HepG2 (cell line): ENCODE data around the gene EDEM3. TPM values are rescaled to one million over a fixed set of nuclear protein-coding genes. Genes with fewer than 3 reads are reported as not detected.

ENCODE experiments used
- CHD4 ChIP-seq: fragments of 200-600 bp; sonication (generic); IDR thresholded peaks from 2 replicates; pipeline ENCODE4 v1.7.0; 2017; ENCODE audit warnings: mild to moderate bottlenecking, low read length, borderline replicate concordance
- DMAP1 ChIP-seq: IDR thresholded peaks from 2 replicates; pipeline ENCODE4 v1.6.1; 2016
- GATAD2A ChIP-seq: IDR thresholded peaks from 2 replicates; pipeline ENCODE4 v1.6.1; 2016
- HDAC2 ChIP-seq: sonication (generic); formaldehyde crosslinking; IDR thresholded peaks from 2 replicates; pipeline ENCODE4 v1.4.0; 2020; ENCODE audit warnings: missing genetic modification reagents
- HMGXB4 ChIP-seq, 2 experiments: sonication (generic) in 1 of 2; formaldehyde crosslinking in 1 of 2; IDR thresholded peaks; 2 replicates each; pipeline versions ENCODE4 v1.4.0 to v1.6.1; 2018 to 2020; ENCODE audit warnings: missing genetic modification reagents in 2 of 2, borderline replicate concordance in 1 of 2, low read depth in 1 of 2, mild to moderate bottlenecking in 1 of 2, missing biosample characterization in 1 of 2
- MIER2 ChIP-seq: IDR thresholded peaks from 2 replicates; pipeline ENCODE4 v1.6.1; 2016; ENCODE audit warnings: missing biosample characterization, missing genetic modification reagents
- PAWR ChIP-seq: sonication (generic); formaldehyde crosslinking; IDR thresholded peaks from 2 replicates; pipeline ENCODE4 v1.4.0; 2020; ENCODE audit warnings: missing genetic modification reagents, mild to moderate bottlenecking, borderline replicate concordance
- RBFOX2 ChIP-seq: fragments of 200-400 bp; formaldehyde crosslinking; IDR thresholded peaks from 2 replicates; pipeline ENCODE4 v1.6.1; 2017; ENCODE audit warnings: low read depth, mild to moderate bottlenecking, low read length
- SIX1 ChIP-seq: sonication (generic); formaldehyde crosslinking; IDR thresholded peaks from 2 replicates; pipeline ENCODE4 v1.4.0; 2020; ENCODE audit warnings: missing genetic modification reagents, borderline replicate concordance
- TGIF2 ChIP-seq: IDR thresholded peaks from 2 replicates; pipeline ENCODE4 v1.6.1; 2016; ENCODE audit warnings: control low read depth, missing compliant biosample characterization
- TSC22D2 ChIP-seq: sonication (generic); formaldehyde crosslinking; IDR thresholded peaks from 2 replicates; pipeline ENCODE4 v1.5.1; 2020; ENCODE audit warnings: missing genetic modification reagents, mild to moderate bottlenecking, borderline replicate concordance
- YEATS4 ChIP-seq: sonication (generic); formaldehyde crosslinking; IDR thresholded peaks from 2 replicates; pipeline ENCODE4 v1.4.0; 2020; ENCODE audit warnings: missing genetic modification reagents, borderline replicate concordance
- ZBTB20 ChIP-seq: sonication (generic); formaldehyde crosslinking; IDR thresholded peaks from 2 replicates; pipeline ENCODE4 v1.8.1; 2023; ENCODE audit warnings: missing genetic modification reagents, low read depth, mild to moderate bottlenecking, borderline replicate concordance
- ZNF34 ChIP-seq: sonication (generic); formaldehyde crosslinking; IDR thresholded peaks from 2 replicates; pipeline ENCODE4 v1.4.0; 2020; ENCODE audit warnings: mild to moderate bottlenecking, missing genetic modification reagents, borderline replicate concordance
- ZNF552 ChIP-seq: sonication (generic); formaldehyde crosslinking; IDR thresholded peaks from 2 replicates; pipeline ENCODE4 v1.9.0; 2022; ENCODE audit warnings: missing genetic modification reagents, mild to moderate bottlenecking, borderline replicate concordance
- ZSCAN22 ChIP-seq: sonication (generic); formaldehyde crosslinking; IDR thresholded peaks from 2 replicates; pipeline ENCODE4 v1.4.0; 2020; ENCODE audit warnings: mild to moderate bottlenecking, missing genetic modification reagents
- ZSCAN25 ChIP-seq: sonication (generic); formaldehyde crosslinking; IDR thresholded peaks from 2 replicates; pipeline ENCODE4 v1.8.0; 2022; ENCODE audit warnings: mild to moderate bottlenecking, missing genetic modification reagents
- polyA plus RNA-seq, 8 experiments: library from polyadenylated mRNA; depleted of rRNA in 3 of 8; stranded (reverse) in 7 of 8; unstranded in 1 of 8; fragments of >200 nt; fragmentation: Illumina TruSeq in 4 of 8; extraction: Trizol in 4 of 8; gene quantifications; 2 replicates each; pipeline versions ENCODE4 v1.2.1 to v1.2.3, GENCODE V29; 2011 to 2016; ENCODE audit warnings: low read depth in 4 of 8, missing spikeins in 1 of 8, mixed read lengths in 1 of 8; ENCODE audit not compliant: insufficient read depth in 1 of 8
- total RNA-seq, 5 experiments: library from RNA; depleted of rRNA; stranded (reverse); fragments of >200 nt; fragmentation: Illumina TruSeq; extraction: Trizol; gene quantifications; 2 replicates each; pipeline ENCODE4 v1.2.3, GENCODE V29; 2016; ENCODE audit warnings: low read depth in 1 of 5
- TF ChIP-seq, protein P1 (sequence below): sonication (generic); formaldehyde crosslinking; IDR thresholded peaks from 2 replicates; pipeline ENCODE4 v1.4.0; 2020; ENCODE audit warnings: missing genetic modification reagents, borderline replicate concordance
- TF ChIP-seq, protein P2 (sequence below): sonication (generic); IDR thresholded peaks from 2 replicates; pipeline ENCODE4 v1.6.1; 2016; ENCODE audit warnings: low read depth, borderline replicate concordance
- TF ChIP-seq, protein P3 (sequence below): sonication (generic); formaldehyde crosslinking; IDR thresholded peaks from 2 replicates; pipeline ENCODE4 v1.5.0; 2020; ENCODE audit warnings: mild to moderate bottlenecking, missing genetic modification reagents, borderline replicate concordance

The EDEM3 gene
- total and polyA plus RNA-seq, 2 of the 13 experiments (the other 11 are each of a cell fraction or from before 2014, with no cell fraction given): 13.1 to 18.2 TPM

DNA sequence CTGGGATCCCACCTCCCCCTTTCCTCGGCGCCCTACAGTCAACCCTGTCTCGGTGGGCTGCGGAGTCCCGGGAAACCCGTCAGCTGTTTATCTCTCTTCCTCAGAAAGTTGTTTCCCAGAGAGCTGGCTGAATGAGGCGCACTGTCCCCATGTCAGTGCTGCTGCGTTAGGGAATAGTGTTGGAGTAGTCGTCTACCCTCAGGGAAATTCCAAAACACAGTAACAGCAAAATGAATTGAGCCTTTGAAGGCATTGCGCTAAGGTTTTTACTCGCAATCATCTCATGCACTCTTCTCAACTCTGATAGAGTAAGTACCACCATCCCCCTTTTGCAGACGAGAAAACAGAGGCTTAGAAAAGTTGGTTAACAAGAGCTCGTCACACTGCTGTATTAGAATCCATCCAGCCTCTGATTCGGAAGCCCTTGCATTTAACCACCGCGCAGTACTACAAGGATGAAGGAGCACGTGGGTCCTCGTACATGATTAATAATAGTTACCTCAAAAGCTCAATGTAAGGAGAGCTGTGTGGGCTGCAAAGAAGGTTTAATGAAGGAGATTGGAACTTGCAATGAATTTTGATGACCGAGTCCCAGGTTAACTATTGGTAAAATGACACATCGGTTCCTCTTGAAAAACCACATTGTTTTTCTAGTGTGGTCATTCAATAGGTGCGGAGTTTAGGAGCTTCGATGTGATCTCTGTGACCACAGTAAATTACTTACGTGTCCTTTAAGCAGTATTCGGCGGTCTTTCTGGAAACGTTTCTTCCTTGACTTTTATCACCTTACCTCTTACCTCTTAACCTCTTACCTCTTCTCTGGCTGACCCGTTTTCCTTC, 788 bp upstream of the EDEM3 start (continued):
- TF ChIP-seq, protein P1, sequence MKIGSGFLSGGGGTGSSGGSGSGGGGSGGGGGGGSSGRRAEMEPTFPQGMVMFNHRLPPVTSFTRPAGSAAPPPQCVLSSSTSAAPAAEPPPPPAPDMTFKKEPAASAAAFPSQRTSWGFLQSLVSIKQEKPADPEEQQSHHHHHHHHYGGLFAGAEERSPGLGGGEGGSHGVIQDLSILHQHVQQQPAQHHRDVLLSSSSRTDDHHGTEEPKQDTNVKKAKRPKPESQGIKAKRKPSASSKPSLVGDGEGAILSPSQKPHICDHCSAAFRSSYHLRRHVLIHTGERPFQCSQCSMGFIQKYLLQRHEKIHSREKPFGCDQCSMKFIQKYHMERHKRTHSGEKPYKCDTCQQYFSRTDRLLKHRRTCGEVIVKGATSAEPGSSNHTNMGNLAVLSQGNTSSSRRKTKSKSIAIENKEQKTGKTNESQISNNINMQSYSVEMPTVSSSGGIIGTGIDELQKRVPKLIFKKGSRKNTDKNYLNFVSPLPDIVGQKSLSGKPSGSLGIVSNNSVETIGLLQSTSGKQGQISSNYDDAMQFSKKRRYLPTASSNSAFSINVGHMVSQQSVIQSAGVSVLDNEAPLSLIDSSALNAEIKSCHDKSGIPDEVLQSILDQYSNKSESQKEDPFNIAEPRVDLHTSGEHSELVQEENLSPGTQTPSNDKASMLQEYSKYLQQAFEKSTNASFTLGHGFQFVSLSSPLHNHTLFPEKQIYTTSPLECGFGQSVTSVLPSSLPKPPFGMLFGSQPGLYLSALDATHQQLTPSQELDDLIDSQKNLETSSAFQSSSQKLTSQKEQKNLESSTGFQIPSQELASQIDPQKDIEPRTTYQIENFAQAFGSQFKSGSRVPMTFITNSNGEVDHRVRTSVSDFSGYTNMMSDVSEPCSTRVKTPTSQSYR (CRISPR knock-in tag): peak; percentile 37; the same call in 1 of the 2 replicates
- 0 out of 2 replicates have a peak, but pooled peaks have one; percentile 32 for TF ChIP-seq ZSCAN22
- TF ChIP-seq TSC22D2 (CRISPR knock-in tag): peak; percentile 71; the same call in 1 of the 2 replicates
- 0 out of 2 replicates have a peak, but pooled peaks have one; percentile 46 for TF ChIP-seq ZNF34 (CRISPR knock-in tag)
- TF ChIP-seq SIX1: no peak
- TF ChIP-seq PAWR (CRISPR knock-in tag): 0 out of 2 replicates have a peak, but pooled peaks have one; percentile 70
- TF ChIP-seq, protein P2, sequence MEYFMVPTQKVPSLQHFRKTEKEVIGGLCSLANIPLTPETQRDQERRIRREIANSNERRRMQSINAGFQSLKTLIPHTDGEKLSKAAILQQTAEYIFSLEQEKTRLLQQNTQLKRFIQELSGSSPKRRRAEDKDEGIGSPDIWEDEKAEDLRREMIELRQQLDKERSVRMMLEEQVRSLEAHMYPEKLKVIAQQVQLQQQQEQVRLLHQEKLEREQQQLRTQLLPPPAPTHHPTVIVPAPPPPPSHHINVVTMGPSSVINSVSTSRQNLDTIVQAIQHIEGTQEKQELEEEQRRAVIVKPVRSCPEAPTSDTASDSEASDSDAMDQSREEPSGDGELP: peak; percentile 59; the same call in 1 of the 2 replicates
- peak; percentile 26; the same call in 1 of the 2 replicates for TF ChIP-seq MIER2
- no peak for TF ChIP-seq ZNF552 (CRISPR knock-in tag)
- 0 out of 2 replicates have a peak, but pooled peaks have one; percentile 12 for TF ChIP-seq ZSCAN25 (CRISPR knock-in tag)
- TF ChIP-seq ZBTB20: peak; percentile 1; the same call in 1 of the 2 replicates
- TF ChIP-seq, protein P3, sequence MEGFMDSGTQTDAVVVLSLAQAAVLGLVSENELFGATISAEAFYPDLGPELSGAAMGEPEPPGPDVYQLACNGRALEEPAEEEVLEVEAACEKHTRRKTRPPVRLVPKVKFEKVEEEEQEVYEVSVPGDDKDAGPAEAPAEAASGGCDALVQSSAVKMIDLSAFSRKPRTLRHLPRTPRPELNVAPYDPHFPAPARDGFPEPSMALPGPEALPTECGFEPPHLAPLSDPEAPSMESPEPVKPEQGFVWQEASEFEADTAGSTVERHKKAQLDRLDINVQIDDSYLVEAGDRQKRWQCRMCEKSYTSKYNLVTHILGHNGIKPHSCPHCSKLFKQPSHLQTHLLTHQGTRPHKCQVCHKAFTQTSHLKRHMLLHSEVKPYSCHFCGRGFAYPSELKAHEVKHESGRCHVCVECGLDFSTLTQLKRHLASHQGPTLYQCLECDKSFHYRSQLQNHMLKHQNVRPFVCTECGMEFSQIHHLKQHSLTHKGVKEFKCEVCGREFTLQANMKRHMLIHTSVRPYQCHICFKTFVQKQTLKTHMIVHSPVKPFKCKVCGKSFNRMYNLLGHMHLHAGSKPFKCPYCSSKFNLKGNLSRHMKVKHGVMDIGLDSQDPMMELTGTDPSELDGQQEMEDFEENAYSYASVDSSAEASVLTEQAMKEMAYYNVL (CRISPR knock-in tag): 0 out of 2 replicates have a peak, but pooled peaks have one; percentile 34
- peak; percentile 23; the same call in 1 of the 2 replicates for TF ChIP-seq CHD4
- TF ChIP-seq HMGXB4 (CRISPR knock-in tag; IDR thresholded peaks at IDR 0.05; ENCODE audit: borderline replicate concordance in 1 of 2, low read depth in 1 of 2): peak in 1 of 2 experiments; percentile 71; a peak in 1 of 4 replicates
- TF ChIP-seq HDAC2 (CRISPR knock-in tag): peak; percentile 5; the same call in 1 of the 2 replicates
- no peak for TF ChIP-seq RBFOX2
- 0 out of 2 replicates have a peak, but pooled peaks have one; percentile 11 for TF ChIP-seq YEATS4 (CRISPR knock-in tag)
- peak; percentile 20; the same call in 1 of the 2 replicates for TF ChIP-seq DMAP1 (CRISPR knock-in tag)
- TF ChIP-seq GATAD2A (CRISPR knock-in tag): peak; percentile 7; the same call in 1 of the 2 replicates
- TF ChIP-seq TGIF2 (CRISPR knock-in tag): peak; percentile 0; the same call in 1 of the 2 replicates
